H1 (cell line): ENCODE measurements around the gene KLF4. TPM values are rescaled to one million over a fixed set of nuclear protein-coding genes. Genes with fewer than 3 reads are reported as not detected.
A peak's percentile ranks its signal among the peaks of the same experiment; 100 is the strongest.

ENCODE experiments used
- ATF2 ChIP-seq: IDR thresholded peaks from 2 replicates; pipeline ENCODE4 v1.6.1; 2012; ENCODE audit warnings: low read length, inconsistent platforms
- BACH1 ChIP-seq: IDR thresholded peaks from 2 replicates; pipeline ENCODE4 v1.6.1; 2012; ENCODE audit warnings: low read length, improper control_type of control experiment
- BCL11A ChIP-seq, 2 experiments: IDR thresholded peaks; one replicate each; pipeline ENCODE4 v1.6.1; 2011; ENCODE audit warnings: low read depth in 2 of 2, low read length in 2 of 2, mild to moderate bottlenecking in 2 of 2
- CBX8 ChIP-seq: fragments of 300-800, 300-1000 bp; sonication (generic); IDR thresholded peaks from 2 replicates; pipeline ENCODE4 v1.7.1; 2016; ENCODE audit warnings: low read depth, low read length, borderline replicate concordance
- CHD1 ChIP-seq: IDR thresholded peaks from 2 replicates; pipeline ENCODE4 v1.6.1; 2012; ENCODE audit warnings: low read depth, low read length, improper control_type of control experiment
- CTBP2 ChIP-seq: IDR thresholded peaks from 2 replicates; pipeline ENCODE4 v1.7.0; 2011; ENCODE audit warnings: borderline replicate concordance, mild to moderate bottlenecking, moderate library complexity, mixed read lengths, low read length; ENCODE audit not compliant: insufficient read depth, insufficient read length
- FOSL1 ChIP-seq: IDR thresholded peaks from 2 replicates; pipeline ENCODE4 v1.6.1; 2011; ENCODE audit warnings: mild to moderate bottlenecking, low read depth, low read length, moderate library complexity; ENCODE audit not compliant: insufficient read depth
- GTF2F1 ChIP-seq: IDR thresholded peaks from 2 replicates; pipeline ENCODE4 v1.6.1; 2012; ENCODE audit warnings: low read depth, low read length, improper control_type of control experiment, borderline replicate concordance
- KDM1A ChIP-seq: fragments of 200-600, 300-600 bp; sonication (generic); IDR thresholded peaks from 2 replicates; pipeline ENCODE4 v1.7.1; 2016; ENCODE audit warnings: mild to moderate bottlenecking, low read length, borderline replicate concordance
- KDM5A ChIP-seq: fragments of 200-600 bp; IDR thresholded peaks from 2 replicates; pipeline ENCODE4 v1.7.1; 2012; ENCODE audit warnings: mild to moderate bottlenecking, low read length, inconsistent platforms, mixed read lengths
- POU5F1 ChIP-seq: IDR thresholded peaks from 2 replicates; pipeline ENCODE4 v1.6.1; 2011; ENCODE audit warnings: low read depth, mild to moderate bottlenecking, low read length, moderate library complexity
- RAD21 ChIP-seq, 2 experiments: IDR thresholded peaks in 1 of 2; conservative IDR thresholded peaks in 1 of 2; 2 replicates each; pipeline ENCODE4 v1.6.1; 2011; ENCODE audit warnings: low read depth in 2 of 2, low read length in 2 of 2, improper control_type of control experiment in 1 of 2, inconsistent platforms in 1 of 2, mild to moderate bottlenecking in 1 of 2, moderate library complexity in 1 of 2
- SIN3A ChIP-seq, 2 experiments: IDR thresholded peaks in 1 of 2; conservative IDR thresholded peaks in 1 of 2; 2 replicates each; pipeline ENCODE4 v1.6.1; 2011 to 2012; ENCODE audit warnings: low read length in 2 of 2, improper control_type of control experiment in 1 of 2, low read depth in 1 of 2, mild to moderate bottlenecking in 1 of 2
- SIRT6 ChIP-seq: IDR thresholded peaks from one replicate; pipeline ENCODE4 v1.7.1; 2012; ENCODE audit warnings: low read length, inconsistent platforms
- SUZ12 ChIP-seq: fragments of 200-600 bp; sonication (generic); IDR thresholded peaks from 2 replicates; pipeline ENCODE4 v1.6.1; 2012; ENCODE audit warnings: mild to moderate bottlenecking, inconsistent platforms, low read length, moderate library complexity, mixed read lengths
- TAF7 ChIP-seq: optimal IDR thresholded peaks from 2 replicates; pipeline ENCODE3; 2011; ENCODE audit warnings: low read depth, mild to moderate bottlenecking, inconsistent platforms, low read length, moderate library complexity, borderline replicate concordance
- TBP ChIP-seq: IDR thresholded peaks from 2 replicates; pipeline ENCODE4 v1.6.1; 2011; ENCODE audit warnings: low read depth, low read length, improper control_type of control experiment
- USF2 ChIP-seq: IDR thresholded peaks from 2 replicates; pipeline ENCODE4 v1.6.1; 2011; ENCODE audit warnings: low read length, improper control_type of control experiment
- polyA plus RNA-seq, 7 experiments: library from polyadenylated mRNA; depleted of rRNA in 3 of 7; stranded (reverse) in 5 of 7; unstranded in 2 of 7; fragments of >200 nt in 5 of 7; fragments of 200-250 nt in 2 of 7; gene quantifications; 1 replicate in 5 of 7; 2 replicates in 1 of 7; 4 replicates in 1 of 7; pipeline versions ENCODE4 v1.2.1 to v1.2.3, GENCODE V29; 2011 to 2013; ENCODE audit warnings: missing spikeins in 2 of 7, mixed read lengths in 2 of 7
- total RNA-seq: library from RNA; stranded (reverse); fragmentation: NEBNext Ultra II Directional; extraction: Animal tissue kit (Norgen Biotek cat#: 25700); gene quantifications from 2 replicates; pipeline ENCODE4 v1.2.1, GENCODE V29; 2021
- TF ChIP-seq, protein P1 (sequence below): IDR thresholded peaks from 2 replicates; pipeline ENCODE4 v1.6.1; 2012; ENCODE audit warnings: inconsistent platforms

Gene KLF4
- total and polyA plus RNA-seq, 2 of the 8 experiments (the other 6 are each of a cell fraction or from before 2014, with no cell fraction given): 0.77 to 2.8 TPM

GRCh38 chr9:107465467-107466451 is 23.8 kb downstream of the KLF4 start (continued):
- no peak for TF ChIP-seq GTF2F1
- TF ChIP-seq CBX8: no peak
- TF ChIP-seq SUZ12: peak; percentile 49; the same call in 1 of the 2 replicates
- no peak for TF ChIP-seq KDM1A
- no peak for TF ChIP-seq SIRT6
- no peak for TF ChIP-seq FOSL1
- no peak for TF ChIP-seq SIN3A (conservative IDR thresholded peaks at IDR 0.05 in 1 of 2, IDR thresholded peaks at IDR 0.05 in 1 of 2; ENCODE audit: low read depth in 1 of 2, low read length in 2 of 2)
- TF ChIP-seq POU5F1: no peak
- TF ChIP-seq BCL11A (IDR thresholded peaks at IDR 0.05; ENCODE audit: low read depth in 2 of 2, low read length in 2 of 2): no peak
- no peak for TF ChIP-seq CHD1
- no peak for TF ChIP-seq TAF7
- TF ChIP-seq TBP: no peak; the same call in 1 of the 2 replicates
- TF ChIP-seq CTBP2: no peak
- peak; percentile 83 to 87 for TF ChIP-seq RAD21 (IDR thresholded peaks at IDR 0.05 in 1 of 2, conservative IDR thresholded peaks at IDR 0.05 in 1 of 2; ENCODE audit: low read depth in 2 of 2, low read length in 2 of 2)
- TF ChIP-seq USF2: no peak
- TF ChIP-seq, protein P1, sequence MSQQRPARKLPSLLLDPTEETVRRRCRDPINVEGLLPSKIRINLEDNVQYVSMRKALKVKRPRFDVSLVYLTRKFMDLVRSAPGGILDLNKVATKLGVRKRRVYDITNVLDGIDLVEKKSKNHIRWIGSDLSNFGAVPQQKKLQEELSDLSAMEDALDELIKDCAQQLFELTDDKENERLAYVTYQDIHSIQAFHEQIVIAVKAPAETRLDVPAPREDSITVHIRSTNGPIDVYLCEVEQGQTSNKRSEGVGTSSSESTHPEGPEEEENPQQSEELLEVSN: peak; percentile 61; the same call in 1 of the 2 replicates
- TF ChIP-seq KDM5A: no peak
- no peak for TF ChIP-seq ATF2
- TF ChIP-seq BACH1: no peak
